Measurements from ENCODE around the gene NDUFB8. TPM values are rescaled to one million over a fixed set of nuclear protein-coding genes. Genes with fewer than 3 reads are reported as not detected.
"Not testable (repeated sequence)": the region's sequence is repeated elsewhere in the genome, so short reads cannot be mapped to it uniquely, and the experiment has no call there.

The NDUFB8 gene
- total RNA-seq, result 200 and 235 TPM in 2 replicates
- long read RNA-seq, transcript NDUFB8-205 (4 exons, 829 nt), result minor isoform, 5 of 73 reads
- long read RNA-seq, transcript NDUFB8-201 (5 exons, 671 nt), result major isoform, 53 of 73 reads
- long read RNA-seq, transcript NDUFB8-207 (3 exons, 602 nt), result minor isoform, 6 of 73 reads
- long read RNA-seq, partial matches to known transcripts, result 4 of 73 reads
- long read RNA-seq, other reads (novel, unspliced or antisense), result 2 of 73 reads

GRCh38 chr10:100529475-100530298 is at the start of gene NDUFB8:
NDUFB8 (minus strand) TSS chr10:100529871; CDS start chr10:100529851, 20 bp downstream.
- Mint-ChIP-seq H3K36me3 (ENCODE audit: low read depth) (peaks cover 5% of the 10 kb centered on the region), H3K9me3 (no peaks in the 10 kb centered on the region), H3K27me3 (ENCODE audit: low read depth) (no peaks in the 10 kb centered on the region), H3K27ac (ENCODE audit: unreplicated experiment) (peak within 1 kb of the TSS; percentile 100), H3K4me3 (peak within 1 kb of the TSS; percentile 100), H3K4me1 (peaks cover 23% of the 10 kb centered on the region)
- peak; percentile 90 for DNase-seq (ENCODE audit: low read depth, low spot score)
- no peak for TF ChIP-seq CTCF (conservative IDR thresholded peaks at IDR 0.05)

- Mint-ChIP-seq H3K27ac (ENCODE audit: unreplicated experiment) (no peak overlapping the region), H3K4me3 (no peak overlapping the region)
Measured at GRCh38 chr10:100576282-100576635, 46.6 kb upstream of the NDUFB8 start.

GRCh38 chr10:100575585-100576281 is 46.1 kb upstream of the NDUFB8 start:
- H3K4me1 Mint-ChIP-seq, result peaks cover 13% of the 10 kb centered on the region
- no peak for DNase-seq (ENCODE audit: low read depth, low spot score)
- TF ChIP-seq CTCF (conservative IDR thresholded peaks at IDR 0.05), result no peak
- H3K27ac Mint-ChIP-seq (ENCODE audit: unreplicated experiment), result no peak overlapping the region
- H3K9me3 Mint-ChIP-seq, result no peaks in the 10 kb centered on the region
- H3K36me3 Mint-ChIP-seq (ENCODE audit: low read depth), result no peaks in the 10 kb centered on the region
- no peak overlapping the region for H3K4me3 Mint-ChIP-seq
- H3K27me3 Mint-ChIP-seq (ENCODE audit: low read depth), result peaks cover 71% of the 10 kb centered on the region

More at GRCh38 chr10:100576282-100576635, 46.6 kb upstream of the NDUFB8 start:
- H3K27me3 Mint-ChIP-seq (ENCODE audit: low read depth), result peaks cover 76% of the 10 kb centered on the region
- peaks cover 13% of the 10 kb centered on the region for H3K4me1 Mint-ChIP-seq
- no peaks in the 10 kb centered on the region for H3K36me3 Mint-ChIP-seq (ENCODE audit: low read depth)
- TF ChIP-seq CTCF (conservative IDR thresholded peaks at IDR 0.05), result no peak
- H3K9me3 Mint-ChIP-seq, result no peaks in the 10 kb centered on the region
- DNase-seq (ENCODE audit: low read depth, low spot score), result no peak

GRCh38 chr10:100575146-100575545 is 45.5 kb upstream of the NDUFB8 start:
- H3K27me3 Mint-ChIP-seq (ENCODE audit: low read depth), result peaks cover 68% of the 10 kb centered on the region

GRCh38 chr10:100571084-100571856 is 41.6 kb upstream of the NDUFB8 start:
- no peak overlapping the region for H3K27ac Mint-ChIP-seq (ENCODE audit: unreplicated experiment)
- H3K4me1 Mint-ChIP-seq, result no peaks in the 10 kb centered on the region
- no peak for DNase-seq (ENCODE audit: low read depth, low spot score)
- H3K36me3 Mint-ChIP-seq (ENCODE audit: low read depth), result no peaks in the 10 kb centered on the region
- no peak for TF ChIP-seq CTCF (conservative IDR thresholded peaks at IDR 0.05)
- H3K9me3 Mint-ChIP-seq, result no peaks in the 10 kb centered on the region
- H3K4me3 Mint-ChIP-seq, result no peak overlapping the region
- H3K27me3 Mint-ChIP-seq (ENCODE audit: low read depth), result peaks cover 36% of the 10 kb centered on the region

More at GRCh38 chr10:100575146-100575545, 45.5 kb upstream of the NDUFB8 start:
- H3K4me1 Mint-ChIP-seq, result peaks cover 13% of the 10 kb centered on the region
- H3K36me3 Mint-ChIP-seq (ENCODE audit: low read depth); H3K27ac Mint-ChIP-seq (ENCODE audit: unreplicated experiment); H3K9me3 Mint-ChIP-seq; H3K4me3 Mint-ChIP-seq; DNase-seq (ENCODE audit: low read depth, low spot score): not testable (repeated sequence)
